ENCODE results near the gene FCHSD2. TPM values are rescaled to one million over a fixed set of nuclear protein-coding genes. Genes with fewer than 3 reads are reported as not detected.

Gene FCHSD2
- total RNA-seq, 4 donors from 2014 or later, result 17.0 to 40.0 (median 27.0) TPM

GRCh38 chr11:73168925-73169579 lies 26.9 kb upstream of the FCHSD2 start:
- WGBS, 2 donors (ENCODE audit: low coverage in 1 of 2), result 94 to 100% methylated on average over 3 of the region's 11 CpGs
- no peak for ATAC-seq
- H3K27ac ChIP-seq, result no peak overlapping the region

GRCh38 chr11:73167363-73167954 lies 25.3 kb upstream of the FCHSD2 start:
- WGBS, 2 donors (ENCODE audit: low coverage in 1 of 2), result 68 to 86% methylated on average over 2 to 3 of the region's 3 CpGs
- Histone ChIP-seq H3K9me3 (no peaks in the 10 kb centered on the region), H3K27me3 (no peaks in the 10 kb centered on the region), H3K4me1 (no peaks in the 10 kb centered on the region), H3K27ac (no peak overlapping the region), H3K4me3 (no peak overlapping the region), H3K36me3 (no peaks in the 10 kb centered on the region)
- no peak for TF ChIP-seq POLR2AphosphoS5 (IDR thresholded peaks at IDR 0.05)
- TF ChIP-seq CTCF (IDR thresholded peaks at IDR 0.05), result no peak
- no peak for TF ChIP-seq EP300 (IDR thresholded peaks at IDR 0.05)
- no peak for TF ChIP-seq POLR2A (IDR thresholded peaks at IDR 0.05)
- ATAC-seq, result no peak

More at GRCh38 chr11:73168925-73169579, 26.9 kb upstream of the FCHSD2 start:
- H3K36me3 ChIP-seq, result no peaks in the 10 kb centered on the region
- peaks cover 0 to 7% (median 5%) of the 10 kb centered on the region in 3 donors for H3K4me1 ChIP-seq
- no peak overlapping the region for H3K4me3 ChIP-seq
- TF ChIP-seq EP300 (IDR thresholded peaks at IDR 0.05) (no peak), POLR2A (IDR thresholded peaks at IDR 0.05) (no peak), POLR2AphosphoS5 (IDR thresholded peaks at IDR 0.05) (no peak), CTCF (IDR thresholded peaks at IDR 0.05) (no peak)
- H3K27me3 ChIP-seq, result no peaks in the 10 kb centered on the region
- no peaks in the 10 kb centered on the region for H3K9me3 ChIP-seq

GRCh38 chr11:73164803-73165540 lies 22.9 kb upstream of the FCHSD2 start:
- Histone ChIP-seq H3K9me3 (no peaks in the 10 kb centered on the region), H3K4me1 (peaks cover 0 to under 1% (median 0%) of the 10 kb centered on the region in 3 donors), H3K4me3 (no peak overlapping the region), H3K27ac (no peak overlapping the region), H3K27me3 (no peaks in the 10 kb centered on the region), H3K36me3 (no peaks in the 10 kb centered on the region)
- TF ChIP-seq CTCF (IDR thresholded peaks at IDR 0.05), result no peak
- TF ChIP-seq POLR2A (IDR thresholded peaks at IDR 0.05), result no peak
- no peak for TF ChIP-seq POLR2AphosphoS5 (IDR thresholded peaks at IDR 0.05)
- TF ChIP-seq EP300 (IDR thresholded peaks at IDR 0.05), result no peak
- ATAC-seq, result no peak
- 75 to 92% methylated on average over 1 to 2 of the region's 2 CpGs for WGBS, 2 donors (ENCODE audit: low coverage in 1 of 2)

GRCh38 chr11:73163638-73164174 lies 21.6 kb upstream of the FCHSD2 start:
- H3K9me3 ChIP-seq, result no peaks in the 10 kb centered on the region
- 100% methylated on average over 1 of the region's 2 CpGs; no CpG with 5 or more reads in 1 of the 2 donors for WGBS, 2 donors (ENCODE audit: low coverage in 1 of 2)
- no peak overlapping the region for H3K4me3 ChIP-seq
- H3K4me1 ChIP-seq, result peaks cover 0 to 13% (median 5%) of the 10 kb centered on the region in 3 donors
- H3K27me3 ChIP-seq, result no peaks in the 10 kb centered on the region
- H3K36me3 ChIP-seq, result no peaks in the 10 kb centered on the region
- no peak for ATAC-seq
- H3K27ac ChIP-seq, result no peak overlapping the region
- no peak for TF ChIP-seq EP300 (IDR thresholded peaks at IDR 0.05)
- no peak for TF ChIP-seq POLR2AphosphoS5 (IDR thresholded peaks at IDR 0.05)
- no peak for TF ChIP-seq CTCF (IDR thresholded peaks at IDR 0.05)
- no peak for TF ChIP-seq POLR2A (IDR thresholded peaks at IDR 0.05)

Measured in gastroesophageal sphincter (tissue), 4 donors.